ENCODE data around the gene TNS3.

Gene TNS3

GRCh38 chr7:47577321-47577919, 4.5 kb downstream of the TNS3 start:
- H3K27ac ChIP-seq (ENCODE audit: low read length), result no peak overlapping the region
- peaks cover 86% of the 10 kb centered on the region for H3K79me2 ChIP-seq (ENCODE audit: low read length)

DNA sequence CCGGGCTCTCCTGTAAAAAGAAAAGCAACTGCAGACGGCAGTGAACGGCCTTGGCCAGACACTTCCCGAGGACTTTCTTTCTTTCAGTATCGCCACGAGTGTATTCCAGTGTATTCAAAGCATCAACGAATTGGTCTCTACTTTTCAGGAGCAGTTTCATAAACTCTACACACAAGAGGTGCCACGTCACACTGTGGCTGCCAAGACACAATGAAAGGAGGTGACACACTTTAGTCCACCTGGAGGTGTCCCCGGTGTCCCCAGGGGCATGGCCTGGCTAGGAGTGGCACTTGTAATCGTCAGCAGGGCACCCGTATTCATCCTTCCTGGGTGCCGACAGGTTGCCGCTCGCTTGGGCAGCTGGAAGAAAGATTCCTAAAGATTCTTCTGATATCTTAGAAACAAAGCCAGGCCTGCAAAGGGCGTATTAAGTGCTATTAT, 5.0 kb downstream of the TNS3 start:
- no peaks in the 10 kb centered on the region for H3K36me3 ChIP-seq (replicated peaks; ENCODE audit: insufficient read depth, low read length)
- no peak overlapping the region for H2AFZ ChIP-seq (ENCODE audit: low read length)
- peaks cover 91% of the 10 kb centered on the region for H3K79me2 ChIP-seq (ENCODE audit: low read length)
- no peak overlapping the region for H3K9ac ChIP-seq (ENCODE audit: low read length)
- no peaks in the 10 kb centered on the region for H3K27me3 ChIP-seq (replicated peaks; ENCODE audit: insufficient read depth, low read length)
- no peak for DNase-seq
- no peak overlapping the region for H3K4me3 ChIP-seq (ENCODE audit: low read length)
- no peaks in the 10 kb centered on the region for H3K9me2 ChIP-seq (replicated peaks; ENCODE audit: insufficient read depth, low read length)
- H3K9me3 ChIP-seq (replicated peaks; ENCODE audit: insufficient read depth, low read length), result no peaks in the 10 kb centered on the region
- no peaks in the 10 kb centered on the region; the same call in 1 of the 2 replicates for H4K20me1 ChIP-seq (ENCODE audit: insufficient read depth, low read length)
- peaks cover 44% of the 10 kb centered on the region for H3K4me1 ChIP-seq (ENCODE audit: low read length)
- TF ChIP-seq EZH2 (optimal IDR thresholded peaks at IDR 0.05; ENCODE audit: low read depth, low read length) (no peak), EZH2phosphoT487 (IDR thresholded peaks at IDR 0.05; ENCODE audit: low read length) (no peak)
- TF ChIP-seq, protein P1, sequence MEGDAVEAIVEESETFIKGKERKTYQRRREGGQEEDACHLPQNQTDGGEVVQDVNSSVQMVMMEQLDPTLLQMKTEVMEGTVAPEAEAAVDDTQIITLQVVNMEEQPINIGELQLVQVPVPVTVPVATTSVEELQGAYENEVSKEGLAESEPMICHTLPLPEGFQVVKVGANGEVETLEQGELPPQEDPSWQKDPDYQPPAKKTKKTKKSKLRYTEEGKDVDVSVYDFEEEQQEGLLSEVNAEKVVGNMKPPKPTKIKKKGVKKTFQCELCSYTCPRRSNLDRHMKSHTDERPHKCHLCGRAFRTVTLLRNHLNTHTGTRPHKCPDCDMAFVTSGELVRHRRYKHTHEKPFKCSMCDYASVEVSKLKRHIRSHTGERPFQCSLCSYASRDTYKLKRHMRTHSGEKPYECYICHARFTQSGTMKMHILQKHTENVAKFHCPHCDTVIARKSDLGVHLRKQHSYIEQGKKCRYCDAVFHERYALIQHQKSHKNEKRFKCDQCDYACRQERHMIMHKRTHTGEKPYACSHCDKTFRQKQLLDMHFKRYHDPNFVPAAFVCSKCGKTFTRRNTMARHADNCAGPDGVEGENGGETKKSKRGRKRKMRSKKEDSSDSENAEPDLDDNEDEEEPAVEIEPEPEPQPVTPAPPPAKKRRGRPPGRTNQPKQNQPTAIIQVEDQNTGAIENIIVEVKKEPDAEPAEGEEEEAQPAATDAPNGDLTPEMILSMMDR (IDR thresholded peaks at IDR 0.05; ENCODE audit: low read length), result no peak
- H3K27ac ChIP-seq (ENCODE audit: low read length), result no peak overlapping the region
- peaks cover 13% of the 10 kb centered on the region; the same call in 1 of the 2 replicates for H3F3A ChIP-seq (ENCODE audit: insufficient read depth, low read length)
- H3K4me2 ChIP-seq (ENCODE audit: low read depth, low read length), result no peak overlapping the region

More at GRCh38 chr7:47577321-47577919, 4.5 kb downstream of the TNS3 start:
- Histone ChIP-seq H3K9me2 (replicated peaks; ENCODE audit: insufficient read depth, low read length) (no peaks in the 10 kb centered on the region), H3K27me3 (replicated peaks; ENCODE audit: insufficient read depth, low read length) (no peaks in the 10 kb centered on the region), H3K9me3 (replicated peaks; ENCODE audit: insufficient read depth, low read length) (no peaks in the 10 kb centered on the region), H3K9ac (ENCODE audit: low read length) (no peak overlapping the region), H3K4me3 (ENCODE audit: low read length) (no peak overlapping the region), H4K20me1 (ENCODE audit: insufficient read depth, low read length) (no peaks in the 10 kb centered on the region; the same call in 1 of the 2 replicates), H2AFZ (ENCODE audit: low read length) (no peak overlapping the region), H3F3A (ENCODE audit: insufficient read depth, low read length) (peaks cover 13% of the 10 kb centered on the region; the same call in 1 of the 2 replicates), H3K36me3 (replicated peaks; ENCODE audit: insufficient read depth, low read length) (no peaks in the 10 kb centered on the region), H3K4me1 (ENCODE audit: low read length) (peaks cover 38% of the 10 kb centered on the region), H3K4me2 (ENCODE audit: low read depth, low read length) (no peak overlapping the region)
- TF ChIP-seq EZH2 (optimal IDR thresholded peaks at IDR 0.05; ENCODE audit: low read depth, low read length) (no peak), EZH2phosphoT487 (IDR thresholded peaks at IDR 0.05; ENCODE audit: low read length) (no peak)
- TF ChIP-seq, protein P1 (IDR thresholded peaks at IDR 0.05; ENCODE audit: low read length), result no peak
- no peak for DNase-seq

GRCh38 chr7:47576031-47576865, 5.7 kb downstream of the TNS3 start:
- Histone ChIP-seq H3K27ac (ENCODE audit: low read length) (peak overlapping the region; percentile 33; the same call in 1 of the 2 replicates), H3F3A (ENCODE audit: insufficient read depth, low read length) (peaks cover 20% of the 10 kb centered on the region), H3K4me3 (ENCODE audit: low read length) (no peak overlapping the region)

More at GRCh38 chr7:47576031-47576865, 5.7 kb downstream of the TNS3 start:
- no peaks in the 10 kb centered on the region for H3K27me3 ChIP-seq (replicated peaks; ENCODE audit: insufficient read depth, low read length)
- H4K20me1 ChIP-seq (ENCODE audit: insufficient read depth, low read length), result no peaks in the 10 kb centered on the region; the same call in 1 of the 2 replicates
- H3K36me3 ChIP-seq (replicated peaks; ENCODE audit: insufficient read depth, low read length), result no peaks in the 10 kb centered on the region
- H2AFZ ChIP-seq (ENCODE audit: low read length), result no peak overlapping the region
- peaks cover 49% of the 10 kb centered on the region for H3K4me1 ChIP-seq (ENCODE audit: low read length)
- H3K9me2 ChIP-seq (replicated peaks; ENCODE audit: insufficient read depth, low read length), result no peaks in the 10 kb centered on the region
- no peak overlapping the region; the same call in 1 of the 2 replicates for H3K9ac ChIP-seq (ENCODE audit: low read length)
- H3K4me2 ChIP-seq (ENCODE audit: low read depth, low read length), result peak overlapping the region; percentile 18; the same call in 1 of the 2 replicates
- H3K79me2 ChIP-seq (ENCODE audit: low read length), result peaks cover 91% of the 10 kb centered on the region
- TF ChIP-seq EZH2phosphoT487 (IDR thresholded peaks at IDR 0.05; ENCODE audit: low read length) (no peak), EZH2 (optimal IDR thresholded peaks at IDR 0.05; ENCODE audit: low read depth, low read length) (no peak)
- TF ChIP-seq, protein P1 (IDR thresholded peaks at IDR 0.05; ENCODE audit: low read length), result no peak
- DNase-seq, result no peak
- no peaks in the 10 kb centered on the region for H3K9me3 ChIP-seq (replicated peaks; ENCODE audit: insufficient read depth, low read length)
